ENCODE measurements around the gene SLC44A5. TPM values are rescaled to one million over a fixed set of nuclear protein-coding genes. Genes with fewer than 3 reads are reported as not detected.
"Not testable (repeated sequence)": the region's sequence is repeated elsewhere in the genome, so short reads cannot be mapped to it uniquely, and the experiment has no call there.

The SLC44A5 gene
- total RNA-seq, 4 donors from 2014 or later: 0.19 to 12.8 (median 2.6) TPM

DNA sequence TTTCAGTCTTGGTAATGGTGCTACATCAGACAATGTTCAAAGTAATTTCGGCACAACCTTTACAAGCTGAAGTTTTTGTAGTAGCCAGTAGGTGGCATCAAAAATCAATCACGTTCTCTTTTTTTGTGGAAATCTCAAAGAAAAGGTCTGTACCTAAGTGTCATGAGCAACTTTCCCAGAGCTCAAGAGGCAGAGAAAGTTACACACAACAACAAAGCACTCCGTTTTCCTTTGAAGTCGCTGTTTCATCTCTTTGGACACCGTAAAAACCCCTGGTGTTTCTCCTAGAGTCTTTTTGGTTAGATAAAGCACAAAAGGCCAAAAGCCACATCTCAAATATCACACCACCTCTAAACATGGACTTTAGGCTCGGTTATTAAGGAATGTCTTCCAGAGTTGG lies 345.1 kb downstream of the SLC44A5 start:
- Histone ChIP-seq H3K9me3 (no peaks in the 10 kb centered on the region), H3K27me3 (no peaks in the 10 kb centered on the region), H3K27ac (no peak overlapping the region), H3K4me3 (no peak overlapping the region), H3K36me3 (no peaks in the 10 kb centered on the region), H3K4me1 (no peaks in the 10 kb centered on the region)
- TF ChIP-seq POLR2A (IDR thresholded peaks at IDR 0.05) (no peak), CTCF (IDR thresholded peaks at IDR 0.05) (peak in 5 of 6 experiments; percentile 44 to 61 (median 49))
- intact Hi-C loops (cut with DNase I): no loop called here
- DNase-seq: no peak
- 8 to 10% methylated on average over 6 of the region's 6 CpGs for WGBS, 2 donors

- Histone ChIP-seq H3K27me3 (no peaks in the 10 kb centered on the region), H3K36me3 (no peaks in the 10 kb centered on the region), H3K27ac (no peak overlapping the region), H3K4me3 (no peak overlapping the region), H3K4me1 (no peaks in the 10 kb centered on the region), H3K9me3 (no peaks in the 10 kb centered on the region)
- no peak for TF ChIP-seq POLR2A (IDR thresholded peaks at IDR 0.05)
- DNase-seq: no peak
- intact Hi-C loops (cut with DNase I): no loop called here
- 21 to 44% methylated on average over 1 of the region's 1 CpG for WGBS, 2 donors
Observed at GRCh38 chr1:75264112-75264511, 346.8 kb downstream of the SLC44A5 start.

DNA sequence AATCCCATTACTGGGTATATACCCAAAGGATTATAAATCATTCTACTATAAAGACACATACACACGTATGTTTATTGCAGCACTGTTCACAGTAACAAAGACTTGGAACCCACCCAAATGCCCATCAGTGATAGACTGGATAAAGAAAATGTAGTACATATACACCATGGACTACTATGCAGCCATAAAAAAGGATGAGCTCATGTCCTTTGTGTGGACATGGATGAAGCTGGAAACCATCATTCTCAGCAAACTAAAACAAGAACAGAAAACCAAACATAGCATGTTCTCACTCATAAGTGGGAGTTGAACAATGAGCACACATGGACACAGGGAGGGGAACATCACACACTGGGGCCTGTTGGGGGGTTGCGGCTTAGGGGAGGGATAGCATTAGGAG lies 347.3 kb downstream of the SLC44A5 start:
- H3K4me3 ChIP-seq; intact Hi-C loops (cut with DNase I); H3K9me3 ChIP-seq; DNase-seq; H3K27ac ChIP-seq; H3K4me1 ChIP-seq; H3K36me3 ChIP-seq; H3K27me3 ChIP-seq: not testable (repeated sequence)
- 79 to 83% methylated on average over 2 of the region's 2 CpGs for WGBS, 2 donors

GRCh38 chr1:75261946-75262345 lies 349.0 kb downstream of the SLC44A5 start:
- intact Hi-C loops (cut with DNase I); H3K27ac ChIP-seq; H3K4me1 ChIP-seq; H3K9me3 ChIP-seq; DNase-seq; H3K27me3 ChIP-seq; H3K36me3 ChIP-seq; H3K4me3 ChIP-seq: not testable (repeated sequence)
- WGBS, 2 donors: 71 to 79% methylated on average over 2 of the region's 2 CpGs

DNA sequence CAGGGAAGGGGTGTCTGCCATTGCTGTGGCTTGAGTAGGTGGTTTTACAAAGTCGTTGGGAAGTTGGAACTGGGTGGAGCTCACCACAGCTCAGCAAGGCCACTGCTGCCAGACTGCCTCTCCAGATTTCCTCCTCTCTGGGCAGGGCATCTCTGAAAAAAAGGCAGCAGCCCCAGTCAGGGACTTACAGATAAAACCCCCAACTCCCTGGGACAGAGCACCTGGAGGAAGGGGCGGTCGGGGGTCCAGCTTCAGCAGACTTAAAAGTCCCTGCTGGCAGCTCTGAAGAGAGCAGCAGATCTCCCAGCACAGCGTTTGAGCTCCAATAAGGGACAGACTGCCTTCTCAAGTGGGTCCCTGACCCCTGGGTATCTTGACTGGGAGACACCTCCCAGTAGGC lies 352.6 kb downstream of the SLC44A5 start:
- Histone ChIP-seq H3K36me3 (no peaks in the 10 kb centered on the region), H3K9me3 (no peaks in the 10 kb centered on the region), H3K27ac (no peak overlapping the region), H3K27me3 (no peaks in the 10 kb centered on the region), H3K4me3 (no peak overlapping the region), H3K4me1 (no peaks in the 10 kb centered on the region)
- 83% methylated on average over 4 of the region's 4 CpGs; no CpG with 5 or more reads in 1 of the 2 donors for WGBS, 2 donors
- DNase-seq: no peak
- intact Hi-C loops (cut with DNase I): no loop called here
- no peak for TF ChIP-seq POLR2A (IDR thresholded peaks at IDR 0.05)
- no peak for TF ChIP-seq CTCF (IDR thresholded peaks at IDR 0.05)

DNA sequence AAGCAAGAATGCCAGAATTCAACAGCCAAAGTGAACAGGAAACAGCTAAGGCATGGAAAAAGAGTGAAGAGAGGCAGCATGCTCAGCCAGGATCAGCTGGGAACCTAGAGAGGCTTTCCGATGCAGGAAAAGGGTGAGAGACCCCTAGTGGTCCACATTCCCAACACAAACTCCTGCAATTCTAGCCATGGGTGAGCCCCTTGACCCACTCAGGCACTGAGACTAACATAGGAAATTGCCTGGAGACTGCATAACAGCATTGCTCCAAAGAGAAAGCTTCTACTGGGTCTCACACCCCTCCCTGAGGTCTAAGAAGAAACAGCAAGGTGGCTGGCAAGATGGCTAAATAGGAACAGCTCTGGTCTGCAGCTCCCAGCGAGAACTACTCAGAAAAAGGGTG lies 353.5 kb downstream of the SLC44A5 start:
- H3K27me3 ChIP-seq: no peaks in the 10 kb centered on the region
- no peaks in the 10 kb centered on the region for H3K36me3 ChIP-seq
- H3K9me3 ChIP-seq: no peaks in the 10 kb centered on the region
- H3K4me3 ChIP-seq: no peak overlapping the region
- no peak overlapping the region for H3K27ac ChIP-seq
- WGBS, 2 donors: 14 to 22% methylated on average over 2 of the region's 2 CpGs
- no peaks in the 10 kb centered on the region for H3K4me1 ChIP-seq
- no peak for DNase-seq
- TF ChIP-seq POLR2A (IDR thresholded peaks at IDR 0.05): no peak
- no peak for TF ChIP-seq CTCF (IDR thresholded peaks at IDR 0.05)
- intact Hi-C loops (cut with DNase I): no loop called here

- not testable (repeated sequence) for DNase-seq
Observed at GRCh38 chr1:75250114-75250513, 360.8 kb downstream of the SLC44A5 start.

More at GRCh38 chr1:75250114-75250513, 360.8 kb downstream of the SLC44A5 start:
- H3K4me1 ChIP-seq; H3K27me3 ChIP-seq; H3K36me3 ChIP-seq; H3K9me3 ChIP-seq; intact Hi-C loops (cut with DNase I); H3K4me3 ChIP-seq; H3K27ac ChIP-seq: not testable (repeated sequence)
- WGBS, 2 donors: 71 to 82% methylated on average over 4 of the region's 4 CpGs
